GM19328 (cell line): ENCODE data around the gene NDUFV1.
"Not testable (repeated sequence)": the region's sequence is repeated elsewhere in the genome, so short reads cannot be mapped to it uniquely, and the experiment has no call there.

ENCODE experiments used
- ATAC-seq: cut with Tn5 transposase; IDR thresholded peaks from one replicate; pipeline ENCODE4 v1.9.1; 2021; ENCODE audit warnings: mild to moderate bottlenecking, moderate library complexity; ENCODE audit not compliant: unreplicated experiment

The NDUFV1 gene

GRCh38 chr11:67610302-67610868 is 3.6 kb downstream of the NDUFV1 start:
- ATAC-seq: no peak

GRCh38 chr11:67611165-67611564 is 4.4 kb downstream of the NDUFV1 start:
- no peak for ATAC-seq

GRCh38 chr11:67611704-67612587 is 5.2 kb downstream of the NDUFV1 start:
- no peak for ATAC-seq

- no peak for ATAC-seq
These were observed 6.0 kb downstream of the NDUFV1 start for GRCh38 chr11:67612751-67613150.

- no peak for ATAC-seq
These were observed 6.7 kb downstream of the NDUFV1 start for GRCh38 chr11:67613313-67613959.

GRCh38 chr11:67613960-67614715 is 7.4 kb downstream of the NDUFV1 start:
- ATAC-seq: no peak

GRCh38 chr11:67614730-67615714 is 8.3 kb downstream of the NDUFV1 start:
- no peak for ATAC-seq

- no peak for ATAC-seq
These were observed 9.1 kb downstream of the NDUFV1 start for GRCh38 chr11:67615728-67616430.

- no peak for ATAC-seq
These were observed 9.9 kb downstream of the NDUFV1 start for GRCh38 chr11:67616431-67617242.

- ATAC-seq: no peak
These were observed 10.7 kb downstream of the NDUFV1 start for GRCh38 chr11:67617243-67617953.

GRCh38 chr11:67618901-67619659 is 12.3 kb downstream of the NDUFV1 start:
- not testable (repeated sequence) for ATAC-seq

- ATAC-seq: not testable (repeated sequence)
These were observed 13.2 kb downstream of the NDUFV1 start for GRCh38 chr11:67619683-67620618.

GRCh38 chr11:67620621-67621020 is 13.9 kb downstream of the NDUFV1 start:
- ATAC-seq: not testable (repeated sequence)

- ATAC-seq: not testable (repeated sequence)
These were observed 15.2 kb downstream of the NDUFV1 start for GRCh38 chr11:67621928-67622327.

- ATAC-seq: not testable (repeated sequence)
These were observed 16.2 kb downstream of the NDUFV1 start for GRCh38 chr11:67622905-67623304.

- ATAC-seq: not testable (repeated sequence)
These were observed 17.1 kb downstream of the NDUFV1 start for GRCh38 chr11:67623795-67624194.
